ENCODE results near the gene SH3BGR. TPM values are rescaled to one million over a fixed set of nuclear protein-coding genes. Genes with fewer than 3 reads are reported as not detected.

SH3BGR gene
- total RNA-seq, 1 donor = 1.4 TPM

- Histone ChIP-seq H4K20me1 (ENCODE audit: insufficient read depth, low read length) (no peaks in the 10 kb centered on the region), H3K4me2 (ENCODE audit: insufficient read depth, low read length) (no peak overlapping the region), H3K79me2 (ENCODE audit: insufficient read depth, low read length) (no peaks in the 10 kb centered on the region), H3K27ac (ENCODE audit: low read depth, low read length) (no peak overlapping the region), H3K9me3 (ENCODE audit: low read depth, low read length) (no peaks in the 10 kb centered on the region), H3K36me3 (ENCODE audit: insufficient read depth, low read length) (no peaks in the 10 kb centered on the region), H2AFZ (ENCODE audit: low read length) (no peak overlapping the region), H3K27me3 (ENCODE audit: insufficient read depth, low read length) (no peaks in the 10 kb centered on the region), H3K4me3 (ENCODE audit: insufficient read depth, low read length) (no peak overlapping the region), H3K4me1 (ENCODE audit: insufficient read depth, low read length) (no peaks in the 10 kb centered on the region)
- TF ChIP-seq, protein P1, sequence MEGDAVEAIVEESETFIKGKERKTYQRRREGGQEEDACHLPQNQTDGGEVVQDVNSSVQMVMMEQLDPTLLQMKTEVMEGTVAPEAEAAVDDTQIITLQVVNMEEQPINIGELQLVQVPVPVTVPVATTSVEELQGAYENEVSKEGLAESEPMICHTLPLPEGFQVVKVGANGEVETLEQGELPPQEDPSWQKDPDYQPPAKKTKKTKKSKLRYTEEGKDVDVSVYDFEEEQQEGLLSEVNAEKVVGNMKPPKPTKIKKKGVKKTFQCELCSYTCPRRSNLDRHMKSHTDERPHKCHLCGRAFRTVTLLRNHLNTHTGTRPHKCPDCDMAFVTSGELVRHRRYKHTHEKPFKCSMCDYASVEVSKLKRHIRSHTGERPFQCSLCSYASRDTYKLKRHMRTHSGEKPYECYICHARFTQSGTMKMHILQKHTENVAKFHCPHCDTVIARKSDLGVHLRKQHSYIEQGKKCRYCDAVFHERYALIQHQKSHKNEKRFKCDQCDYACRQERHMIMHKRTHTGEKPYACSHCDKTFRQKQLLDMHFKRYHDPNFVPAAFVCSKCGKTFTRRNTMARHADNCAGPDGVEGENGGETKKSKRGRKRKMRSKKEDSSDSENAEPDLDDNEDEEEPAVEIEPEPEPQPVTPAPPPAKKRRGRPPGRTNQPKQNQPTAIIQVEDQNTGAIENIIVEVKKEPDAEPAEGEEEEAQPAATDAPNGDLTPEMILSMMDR (IDR thresholded peaks at IDR 0.05; ENCODE audit: extremely low read depth, low read depth, low read length) = no peak
- DNase-seq (ENCODE audit: insufficient read length, low spot score, missing footprints) = no peak
Observed at GRCh38 chr21:39474611-39475010, 22.8 kb downstream of the SH3BGR start.

DNA sequence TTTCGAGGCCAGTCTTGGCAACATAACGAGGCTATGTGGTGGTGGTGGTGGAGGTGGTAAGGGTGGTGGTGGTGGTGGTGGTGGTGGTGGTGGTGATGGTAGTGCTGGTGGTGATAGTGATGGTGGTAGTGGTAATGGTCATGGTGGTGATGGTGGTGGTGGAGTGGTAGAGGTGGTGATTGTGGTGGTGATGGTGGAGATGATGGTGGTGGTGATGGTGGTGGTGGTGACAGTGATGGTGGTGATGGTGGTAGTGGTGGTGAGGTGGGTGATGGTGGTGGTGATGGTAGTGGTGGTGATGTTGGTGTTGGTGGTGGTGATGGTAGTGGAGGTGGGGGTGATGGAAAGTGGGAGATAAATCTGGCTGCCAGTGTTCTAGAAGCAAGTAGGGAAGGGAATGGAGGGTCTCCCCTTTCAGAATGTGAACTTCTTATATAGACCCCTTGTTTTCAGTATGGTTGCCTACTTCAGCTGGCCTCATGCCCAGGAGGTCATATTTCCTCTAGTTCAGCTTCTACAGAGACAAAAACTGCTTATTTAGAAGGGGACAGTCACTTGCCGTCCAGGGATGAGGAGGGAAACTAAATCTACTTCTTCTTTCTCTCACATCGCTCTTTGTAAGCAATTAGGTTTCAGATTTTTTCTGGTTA, 27.5 kb downstream of the SH3BGR start:
- Histone ChIP-seq H3K36me3 (ENCODE audit: insufficient read depth, low read length) (no peaks in the 10 kb centered on the region), H3K27me3 (ENCODE audit: insufficient read depth, low read length) (no peaks in the 10 kb centered on the region), H4K20me1 (ENCODE audit: insufficient read depth, low read length) (no peaks in the 10 kb centered on the region), H2AFZ (ENCODE audit: low read length) (no peak overlapping the region), H3K79me2 (ENCODE audit: insufficient read depth, low read length) (no peaks in the 10 kb centered on the region), H3K9me3 (ENCODE audit: low read depth, low read length) (no peaks in the 10 kb centered on the region), H3K4me1 (ENCODE audit: insufficient read depth, low read length) (peaks cover 6% of the 10 kb centered on the region), H3K4me2 (ENCODE audit: insufficient read depth, low read length) (no peak overlapping the region), H3K27ac (ENCODE audit: low read depth, low read length) (no peak overlapping the region), H3K4me3 (ENCODE audit: insufficient read depth, low read length) (no peak overlapping the region)
- TF ChIP-seq, protein P1 (IDR thresholded peaks at IDR 0.05; ENCODE audit: extremely low read depth, low read depth, low read length) = no peak
- DNase-seq (ENCODE audit: insufficient read length, low spot score, missing footprints) = peak; percentile 30

GRCh38 chr21:39479814-39480182, 28.0 kb downstream of the SH3BGR start:
- Histone ChIP-seq H3K4me1 (ENCODE audit: insufficient read depth, low read length) (peaks cover 11% of the 10 kb centered on the region), H2AFZ (ENCODE audit: low read length) (no peak overlapping the region), H4K20me1 (ENCODE audit: insufficient read depth, low read length) (no peaks in the 10 kb centered on the region), H3K36me3 (ENCODE audit: insufficient read depth, low read length) (no peaks in the 10 kb centered on the region), H3K4me3 (ENCODE audit: insufficient read depth, low read length) (no peak overlapping the region), H3K27me3 (ENCODE audit: insufficient read depth, low read length) (no peaks in the 10 kb centered on the region), H3K4me2 (ENCODE audit: insufficient read depth, low read length) (no peak overlapping the region), H3K9me3 (ENCODE audit: low read depth, low read length) (no peaks in the 10 kb centered on the region), H3K79me2 (ENCODE audit: insufficient read depth, low read length) (no peaks in the 10 kb centered on the region), H3K27ac (ENCODE audit: low read depth, low read length) (no peak overlapping the region)
- TF ChIP-seq, protein P1 (IDR thresholded peaks at IDR 0.05; ENCODE audit: extremely low read depth, low read depth, low read length) = no peak
- no peak for DNase-seq (ENCODE audit: insufficient read length, low spot score, missing footprints)

DNA sequence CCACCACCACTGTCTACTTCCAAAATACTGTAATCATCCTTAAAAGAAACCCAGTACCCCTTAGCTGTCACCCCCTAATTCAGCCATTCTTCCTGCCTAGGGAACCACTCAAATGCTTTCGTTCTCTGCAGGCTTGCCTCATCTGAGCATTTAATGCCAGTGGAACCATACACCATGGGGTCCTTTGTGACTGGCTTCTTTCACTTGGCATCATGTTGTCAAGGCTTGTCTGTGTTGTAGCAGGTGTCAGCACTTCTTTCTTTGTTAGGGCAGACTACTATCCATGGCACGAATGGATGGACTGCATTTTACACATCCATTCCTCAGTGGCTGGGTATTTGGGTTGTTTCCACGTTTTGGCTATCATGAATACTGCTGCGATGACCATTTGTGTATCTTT, 28.5 kb downstream of the SH3BGR start:
- no peaks in the 10 kb centered on the region for H3K27me3 ChIP-seq (ENCODE audit: insufficient read depth, low read length)
- no peak overlapping the region for H3K4me2 ChIP-seq (ENCODE audit: insufficient read depth, low read length)
- no peaks in the 10 kb centered on the region for H3K36me3 ChIP-seq (ENCODE audit: insufficient read depth, low read length)
- no peaks in the 10 kb centered on the region for H3K9me3 ChIP-seq (ENCODE audit: low read depth, low read length)
- H3K4me1 ChIP-seq (ENCODE audit: insufficient read depth, low read length) = peaks cover 12% of the 10 kb centered on the region
- H4K20me1 ChIP-seq (ENCODE audit: insufficient read depth, low read length) = no peaks in the 10 kb centered on the region
- TF ChIP-seq, protein P1 (IDR thresholded peaks at IDR 0.05; ENCODE audit: extremely low read depth, low read depth, low read length) = no peak
- no peak overlapping the region for H2AFZ ChIP-seq (ENCODE audit: low read length)
- no peak overlapping the region for H3K4me3 ChIP-seq (ENCODE audit: insufficient read depth, low read length)
- DNase-seq (ENCODE audit: insufficient read length, low spot score, missing footprints) = no peak
- no peaks in the 10 kb centered on the region for H3K79me2 ChIP-seq (ENCODE audit: insufficient read depth, low read length)
- no peak overlapping the region for H3K27ac ChIP-seq (ENCODE audit: low read depth, low read length)
